Activated CD4-positive, alpha-beta T cell treated with anti-CD3 and anti-CD28 coated beads, Interleukin-2, amount 10 ng/mL, durations not matched to agents 7 days and 5 days (primary cell): ENCODE measurements around the gene AKT1. TPM values are rescaled to one million over a fixed set of nuclear protein-coding genes. Genes with fewer than 3 reads are reported as not detected.

ENCODE experiments used
- CTCF ChIA-PET: fragments of 350-600 bp; sonication (Branson Sonifier 250); formaldehyde crosslinking; loops from one replicate; lab custom pipeline; 2021; ENCODE audit warnings: antibody characterized with exemption; lab: Charles Lee
- POLR2A ChIA-PET: fragments of 350-600 bp; sonication (Branson Sonifier 250); formaldehyde crosslinking; loops from one replicate; lab custom pipeline; 2021; ENCODE audit warnings: antibody characterized with exemption; lab: Charles Lee
- DNase-seq: peaks from one replicate; pipeline ENCODE4 v3.0.0-alpha.2; 2020
- H3K27ac Mint-ChIP-seq: one replicate; pipeline ENCODE4 v1.8.0; 2021; ENCODE audit warnings: mild to moderate bottlenecking, moderate library complexity, mixed read lengths
- H3K27me3 Mint-ChIP-seq: one replicate; pipeline ENCODE4 v1.8.0; 2021; ENCODE audit warnings: mixed read lengths
- H3K36me3 Mint-ChIP-seq: one replicate; pipeline ENCODE4 v1.8.0; 2021; ENCODE audit warnings: low read depth, mixed read lengths
- H3K4me1 Mint-ChIP-seq: one replicate; pipeline ENCODE4 v1.8.0; 2021; ENCODE audit warnings: mixed read lengths
- H3K4me3 Mint-ChIP-seq: one replicate; pipeline ENCODE4 v1.8.0; 2021; ENCODE audit warnings: mild to moderate bottlenecking, moderate library complexity, mixed read lengths
- H3K9me3 Mint-ChIP-seq: one replicate; pipeline ENCODE4 v1.8.0; 2021; ENCODE audit warnings: mixed read lengths
- total RNA-seq, 2 experiments: library from RNA; stranded (reverse); gene quantifications; one replicate each; pipeline ENCODE4 v1.2.3, GENCODE V29; 2021

AKT1 gene
- total RNA-seq, 2 experiments from 2014 or later: 159 to 166 TPM

DNA sequence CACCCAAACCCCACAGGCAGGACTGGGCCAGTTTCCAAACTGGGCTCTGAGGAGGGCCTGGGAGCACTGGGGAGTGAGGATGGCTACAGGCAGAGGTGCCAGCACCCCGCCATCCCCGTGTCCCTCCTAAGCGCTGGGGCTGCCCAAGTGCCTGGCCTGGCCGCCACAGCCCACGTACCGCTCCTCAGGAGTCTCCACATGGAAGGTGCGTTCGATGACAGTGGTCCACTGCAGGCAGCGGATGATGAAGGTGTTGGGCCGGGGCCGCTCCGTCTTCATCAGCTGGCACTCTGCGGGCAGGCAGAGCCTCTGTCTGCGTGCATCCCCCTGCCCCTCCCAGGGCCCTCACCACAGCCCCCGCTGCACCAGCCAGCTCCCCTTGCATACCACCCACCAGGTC lies 19.1 kb downstream of the AKT1 start:
- no peaks in the 10 kb centered on the region for H3K9me3 Mint-ChIP-seq
- POLR2A ChIA-PET: no interaction called here
- H3K4me1 Mint-ChIP-seq: no peaks in the 10 kb centered on the region
- H3K27me3 Mint-ChIP-seq: no peaks in the 10 kb centered on the region
- H3K27ac Mint-ChIP-seq: no peak overlapping the region
- CTCF ChIA-PET: interaction anchor here (1.1 kb wide), 1 partner anchor 50 kb away, joined by 3 read pairs; no protein-coding TSS in a partner anchor
- peaks cover 27% of the 10 kb centered on the region for H3K36me3 Mint-ChIP-seq
- DNase-seq: no peak
- no peak overlapping the region for H3K4me3 Mint-ChIP-seq

DNA sequence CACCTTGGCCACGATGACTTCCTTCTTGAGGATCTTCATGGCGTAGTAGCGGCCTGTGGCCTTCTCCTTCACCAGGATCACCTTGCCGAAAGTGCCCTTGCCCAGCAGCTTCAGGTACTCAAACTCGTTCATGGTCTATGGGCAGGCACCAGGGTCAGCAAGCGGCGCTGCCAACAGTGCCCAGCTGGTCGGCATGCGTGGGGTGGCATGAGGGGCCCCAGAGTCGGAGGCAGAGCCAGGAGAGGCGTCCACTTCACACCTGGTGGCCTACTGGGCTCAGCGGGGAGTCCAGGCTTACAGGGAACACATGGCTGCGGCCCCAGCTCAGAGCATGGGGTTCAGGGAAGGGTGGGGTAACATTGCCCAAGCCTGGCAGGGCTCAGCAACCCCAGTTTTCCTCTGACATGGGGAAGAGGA lies 20.5 kb downstream of the AKT1 start:
- Mint-ChIP-seq H3K4me1 (no peaks in the 10 kb centered on the region), H3K9me3 (no peaks in the 10 kb centered on the region), H3K27ac (no peak overlapping the region), H3K27me3 (no peaks in the 10 kb centered on the region), H3K36me3 (peaks cover 39% of the 10 kb centered on the region), H3K4me3 (no peak overlapping the region)
- ChIA-PET CTCF (no interaction called here), POLR2A (no interaction called here)
- no peak for DNase-seq

DNA sequence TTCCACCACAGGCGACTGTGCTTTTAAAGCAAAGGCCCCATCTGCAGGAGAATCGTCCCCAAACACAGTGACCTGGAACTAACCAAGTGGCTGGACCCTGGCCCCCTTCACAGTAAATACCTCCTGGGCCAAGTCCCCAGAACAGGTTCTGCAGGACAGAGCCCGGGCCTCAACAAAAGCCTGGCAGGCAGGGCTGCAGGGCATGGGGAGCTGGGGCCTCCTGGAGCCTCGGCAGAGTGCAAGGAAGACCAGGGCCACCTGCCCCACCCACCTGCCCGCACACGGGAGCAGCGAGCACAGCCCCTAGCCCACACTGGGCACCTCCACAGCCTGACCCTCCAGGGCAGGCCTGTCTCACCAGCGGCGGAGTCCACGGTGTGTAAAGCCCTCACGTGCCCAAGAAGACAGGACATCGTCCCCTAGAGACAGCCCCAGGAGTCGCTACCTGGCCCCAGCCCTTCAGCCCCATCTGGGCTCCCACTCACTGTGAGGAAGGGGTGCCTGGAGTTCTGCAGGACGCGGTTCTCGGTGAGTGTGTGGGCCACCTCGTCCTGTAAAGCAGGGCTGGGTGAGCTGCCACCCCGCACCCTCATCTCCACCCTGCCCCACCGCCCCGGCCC lies 21.0 kb downstream of the AKT1 start:
- H3K4me3 Mint-ChIP-seq: no peak overlapping the region
- peaks cover 44% of the 10 kb centered on the region for H3K36me3 Mint-ChIP-seq
- peaks cover 1% of the 10 kb centered on the region for H3K4me1 Mint-ChIP-seq
- ChIA-PET CTCF (no interaction called here), POLR2A (no interaction called here)
- H3K27me3 Mint-ChIP-seq: no peaks in the 10 kb centered on the region
- DNase-seq: no peak
- H3K27ac Mint-ChIP-seq: no peak overlapping the region
- no peaks in the 10 kb centered on the region for H3K9me3 Mint-ChIP-seq

DNA sequence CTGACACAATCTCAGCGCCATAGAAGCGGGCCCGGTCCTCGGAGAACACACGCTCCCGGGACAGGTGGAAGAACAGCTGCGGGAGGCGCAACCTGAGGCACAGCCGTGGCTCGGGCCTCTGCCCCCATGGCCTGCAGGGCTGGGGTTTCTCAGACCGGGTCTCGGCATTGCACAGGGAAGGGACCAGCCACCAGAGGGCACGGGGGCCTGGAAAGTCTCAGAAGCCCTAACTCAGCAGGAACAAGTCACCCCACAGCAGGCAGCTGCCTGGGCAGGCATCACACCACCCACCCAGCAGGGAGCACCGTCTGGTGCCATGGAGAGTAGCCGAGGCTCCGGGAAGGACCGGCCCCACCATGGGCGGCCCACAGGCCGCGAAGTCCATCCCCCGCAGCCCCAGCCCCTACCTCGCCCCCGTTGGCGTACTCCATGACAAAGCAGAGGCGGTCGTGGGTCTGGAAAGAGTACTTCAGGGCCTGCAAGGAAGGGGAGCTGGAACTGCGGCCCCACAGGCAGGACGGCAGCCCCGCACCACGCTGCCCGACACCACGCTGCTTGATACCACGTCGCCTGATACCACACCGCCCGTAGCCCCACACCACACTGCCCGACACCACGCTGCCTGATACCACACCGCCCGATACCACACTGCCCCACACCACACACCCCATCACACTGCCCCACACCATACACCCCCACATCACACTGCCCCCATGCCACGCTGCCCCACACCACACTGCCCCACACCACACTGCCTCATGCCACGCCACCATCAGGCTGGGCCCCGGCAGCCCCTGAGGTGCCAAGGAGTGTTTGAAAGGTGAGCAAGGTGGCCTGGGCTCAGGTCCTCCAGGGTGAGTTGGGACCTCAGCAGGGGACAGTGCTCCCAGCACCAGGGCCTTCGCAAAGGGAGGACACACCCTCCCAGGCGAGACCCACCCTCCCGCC lies 21.8 kb downstream of the AKT1 start:
- POLR2A ChIA-PET: no interaction called here
- CTCF ChIA-PET: interaction anchor here (1.3 kb wide), 1 partner anchor 11 kb away, joined by 4 read pairs; no protein-coding TSS in a partner anchor

DNA sequence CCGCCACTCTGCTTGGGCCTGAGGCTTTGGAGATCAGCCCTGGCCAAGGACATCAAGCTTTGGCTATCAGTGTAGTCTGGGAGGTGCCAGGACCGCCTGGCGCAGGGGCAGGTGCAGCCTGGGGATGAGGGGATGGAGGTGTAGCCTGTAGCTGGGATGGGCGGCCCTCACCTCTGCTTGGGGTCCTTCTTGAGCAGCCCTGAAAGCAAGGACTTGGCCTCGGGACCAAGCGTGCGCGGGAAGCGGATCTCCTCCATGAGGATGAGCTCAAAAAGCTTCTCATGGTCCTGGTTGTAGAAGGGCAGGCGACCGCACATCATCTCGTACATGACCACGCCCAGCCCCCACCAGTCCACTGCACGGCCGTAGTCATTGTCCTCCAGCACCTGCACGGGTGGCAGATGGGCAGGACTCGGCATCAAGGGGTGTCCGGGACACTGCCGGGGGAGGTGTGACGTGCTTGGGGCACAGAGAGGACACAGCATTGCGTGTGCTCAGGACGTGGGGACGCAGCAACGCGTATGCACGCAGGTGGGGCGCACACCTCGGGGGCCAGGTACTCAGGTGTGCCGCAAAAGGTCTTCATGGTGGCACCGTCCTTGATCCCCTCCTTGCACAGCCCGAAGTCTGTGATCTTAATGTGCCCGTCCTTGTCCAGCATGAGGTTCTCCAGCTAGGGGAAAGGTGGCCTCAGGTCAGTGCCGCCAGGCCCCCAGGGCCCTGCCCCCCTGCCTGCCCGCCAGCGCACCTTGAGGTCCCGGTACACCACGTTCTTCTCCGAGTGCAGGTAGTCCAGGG lies 22.6 kb downstream of the AKT1 start:
- Mint-ChIP-seq H3K9me3 (no peaks in the 10 kb centered on the region), H3K36me3 (peaks cover 47% of the 10 kb centered on the region), H3K27ac (no peak overlapping the region), H3K4me1 (peaks cover 13% of the 10 kb centered on the region), H3K27me3 (no peaks in the 10 kb centered on the region), H3K4me3 (no peak overlapping the region)
- DNase-seq: no peak
- ChIA-PET CTCF (interaction anchor here (0.7 to 3.1 kb wide), 3 partner anchors 10 to 53 kb away, joined by 3 to 13 read pairs (median 4); partner anchors contain the start of gene SIVA1), POLR2A (no interaction called here)

More for the DNA sequence above, 21.8 kb downstream of the AKT1 start:
- Mint-ChIP-seq H3K4me3 (no peak overlapping the region), H3K4me1 (peaks cover 5% of the 10 kb centered on the region), H3K9me3 (no peaks in the 10 kb centered on the region), H3K36me3 (peaks cover 44% of the 10 kb centered on the region), H3K27ac (no peak overlapping the region), H3K27me3 (no peaks in the 10 kb centered on the region)
- DNase-seq: no peak

DNA sequence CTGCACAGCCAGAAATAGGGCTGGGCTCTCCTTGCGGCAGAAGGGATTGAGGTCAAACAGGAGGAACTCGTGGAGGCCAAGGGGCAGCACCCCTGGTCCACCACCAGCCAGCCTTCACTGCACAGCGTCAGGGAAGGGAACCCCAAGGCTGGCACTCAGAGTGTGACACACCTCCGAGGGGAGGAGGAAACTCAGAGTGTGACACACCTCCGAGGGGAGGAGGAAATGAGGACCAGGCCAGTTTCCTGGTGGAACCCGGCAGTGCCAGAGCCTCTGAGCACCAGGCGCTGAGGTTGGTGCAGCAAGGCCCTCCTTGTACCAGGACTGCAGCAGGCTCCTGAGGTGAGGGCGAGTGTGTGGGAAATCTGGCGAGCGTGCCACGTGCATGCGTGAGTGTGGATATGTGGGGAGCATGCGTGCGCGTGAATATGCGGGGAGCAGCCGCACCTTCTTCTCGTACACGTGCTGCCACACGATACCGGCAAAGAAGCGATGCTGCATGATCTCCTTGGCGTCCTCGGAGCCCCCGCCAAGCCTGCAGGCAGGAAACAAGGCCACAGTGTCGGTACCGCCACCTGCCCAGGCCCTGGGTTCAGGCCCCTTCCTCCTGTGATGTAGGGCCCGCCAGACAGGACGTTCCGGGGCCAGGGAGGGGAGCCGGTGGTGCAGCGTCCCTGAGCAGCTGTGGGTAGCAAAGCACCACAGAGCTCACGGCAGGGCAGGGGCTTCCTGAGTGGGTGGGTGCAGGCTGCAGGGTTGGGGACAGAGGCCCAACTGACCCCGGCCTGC lies 23.4 kb downstream of the AKT1 start:
- no peak for DNase-seq
- H3K4me3 Mint-ChIP-seq: no peak overlapping the region
- no peaks in the 10 kb centered on the region for H3K9me3 Mint-ChIP-seq
- H3K4me1 Mint-ChIP-seq: peaks cover 13% of the 10 kb centered on the region
- H3K36me3 Mint-ChIP-seq: peaks cover 45% of the 10 kb centered on the region
- POLR2A ChIA-PET: no interaction called here
- CTCF ChIA-PET: interaction anchor here (0.7 to 3.1 kb wide), 4 partner anchors 9 to 54 kb away, joined by 3 to 13 read pairs (median 4); partner anchors contain the start of gene SIVA1
- H3K27me3 Mint-ChIP-seq: no peaks in the 10 kb centered on the region
- H3K27ac Mint-ChIP-seq: no peak overlapping the region

DNA sequence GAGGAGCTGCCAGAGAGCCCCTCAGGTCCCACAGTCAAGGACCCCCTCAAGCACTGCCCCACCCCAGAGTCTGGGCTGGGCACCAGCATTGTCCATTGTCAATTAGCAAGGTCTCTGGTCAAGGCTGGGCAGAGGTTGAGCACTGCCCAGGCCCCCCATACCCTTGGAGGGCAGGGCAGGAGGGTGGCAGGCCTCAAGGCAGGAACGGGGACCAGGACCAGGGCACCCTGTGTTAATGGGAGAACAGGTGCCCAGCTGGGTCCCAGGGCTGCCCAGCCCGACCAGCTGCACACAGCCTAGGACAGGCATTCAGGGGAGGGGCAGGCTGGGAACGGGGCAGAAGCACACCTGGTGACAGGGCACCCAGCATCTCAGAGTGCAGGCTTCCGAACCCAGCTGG lies 24.2 kb downstream of the AKT1 start:
- Mint-ChIP-seq H3K4me1 (peaks cover 13% of the 10 kb centered on the region), H3K36me3 (peaks cover 39% of the 10 kb centered on the region), H3K27ac (no peak overlapping the region), H3K4me3 (no peak overlapping the region), H3K27me3 (no peaks in the 10 kb centered on the region), H3K9me3 (no peaks in the 10 kb centered on the region)
- CTCF ChIA-PET: interaction anchor here (0.8 to 3.1 kb wide), 6 partner anchors 8 to 55 kb away, joined by 3 to 13 read pairs (median 4); partner anchors contain the start of gene SIVA1
- DNase-seq: no peak
- POLR2A ChIA-PET: no interaction called here

DNA sequence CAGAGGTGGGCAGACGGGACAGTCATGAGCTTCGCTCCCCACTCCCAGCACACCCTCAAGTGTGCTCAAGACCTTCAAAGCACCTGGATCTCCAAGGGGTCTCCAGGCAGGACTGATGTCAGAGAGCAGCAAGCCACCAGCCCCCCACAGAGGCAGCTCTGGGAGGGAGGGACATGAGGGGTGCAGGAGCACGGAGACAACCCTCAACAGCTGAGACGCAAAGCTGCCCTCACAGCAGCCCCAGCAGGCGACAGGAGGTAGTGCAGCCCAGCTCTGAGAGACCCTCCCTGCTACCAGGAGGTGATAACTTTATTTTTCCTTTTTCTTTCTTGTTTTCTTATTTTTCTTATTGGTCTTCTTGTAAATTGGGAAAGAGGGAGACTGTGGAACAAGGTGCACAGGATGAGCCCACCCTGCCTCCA lies 24.7 kb downstream of the AKT1 start:
- Mint-ChIP-seq H3K27ac (no peak overlapping the region), H3K4me1 (peaks cover 13% of the 10 kb centered on the region), H3K4me3 (no peak overlapping the region), H3K27me3 (no peaks in the 10 kb centered on the region), H3K36me3 (peaks cover 36% of the 10 kb centered on the region), H3K9me3 (no peaks in the 10 kb centered on the region)
- ChIA-PET CTCF (interaction anchor here (1.2 to 3.1 kb wide), 6 partner anchors 9 to 55 kb away, joined by 3 to 13 read pairs (median 4); partner anchors contain the start of gene SIVA1), POLR2A (no interaction called here)
- DNase-seq: no peak

DNA sequence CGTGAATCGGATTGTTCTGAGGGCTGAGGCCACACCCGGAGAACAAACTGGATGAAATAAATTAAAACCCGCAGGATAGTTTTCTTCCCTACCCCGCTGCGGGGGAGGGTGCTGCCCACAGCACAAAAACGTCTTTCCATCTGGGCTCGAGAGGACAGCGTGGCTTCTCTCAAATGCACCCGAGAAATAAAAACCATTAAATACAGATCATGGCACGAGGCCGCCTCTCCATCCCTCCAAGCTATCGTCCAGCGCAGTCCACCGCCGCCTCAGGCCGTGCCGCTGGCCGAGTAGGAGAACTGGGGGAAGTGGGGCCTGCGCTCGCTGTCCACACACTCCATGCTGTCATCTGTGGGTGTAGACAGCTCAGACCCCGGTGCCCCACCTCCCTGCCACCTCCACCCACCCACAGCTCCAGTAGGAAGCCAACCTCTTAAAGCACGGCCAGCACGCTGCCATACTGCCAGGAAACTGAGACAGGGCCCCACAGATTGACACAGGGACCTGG lies 25.4 kb downstream of the AKT1 start:
- ChIA-PET POLR2A (no interaction called here), CTCF (interaction anchor here (0.7 to 3.1 kb wide), 8 partner anchors 9 to 56 kb away, joined by 3 to 13 read pairs (median 4); partner anchors contain the start of gene SIVA1)
- Mint-ChIP-seq H3K36me3 (peaks cover 36% of the 10 kb centered on the region), H3K4me3 (no peak overlapping the region), H3K27me3 (no peaks in the 10 kb centered on the region), H3K9me3 (no peaks in the 10 kb centered on the region), H3K4me1 (peaks cover 13% of the 10 kb centered on the region), H3K27ac (no peak overlapping the region)
- DNase-seq: no peak

DNA sequence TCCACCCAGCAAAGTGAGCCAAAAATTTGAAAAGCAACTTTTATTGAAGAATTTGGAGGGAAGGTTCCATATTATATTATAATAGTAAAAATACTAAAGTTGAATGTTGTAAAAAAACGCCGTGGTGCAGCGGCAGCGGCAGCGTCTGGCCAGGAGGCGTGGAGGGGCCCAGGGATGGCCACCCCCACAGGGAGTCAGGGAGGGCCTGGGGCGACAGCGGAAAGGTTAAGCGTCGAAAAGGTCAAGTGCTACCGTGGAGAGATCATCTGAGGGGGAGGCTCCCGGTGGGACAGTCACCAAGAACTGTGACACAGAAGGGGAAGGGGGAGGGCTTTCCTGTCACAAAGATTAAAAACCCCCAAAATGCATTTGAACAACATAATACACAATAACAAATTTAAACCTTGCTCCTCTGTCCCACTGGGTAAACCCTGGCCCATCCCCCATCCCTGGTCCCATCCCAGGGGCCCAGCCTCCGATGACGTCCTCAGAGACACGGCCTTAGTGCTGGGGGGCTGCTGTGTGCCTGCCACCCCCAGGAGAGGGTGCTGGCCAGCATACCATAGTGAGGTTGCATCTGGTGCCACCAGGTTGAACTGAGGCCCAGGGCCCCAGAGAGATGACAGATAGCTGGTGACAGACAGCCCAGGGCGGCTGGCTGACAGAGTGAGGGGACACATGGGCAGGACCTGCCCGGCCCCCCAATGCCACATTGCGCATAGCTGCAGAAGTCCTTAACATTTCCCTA lies 26.1 kb downstream of the AKT1 start:
- POLR2A ChIA-PET: no interaction called here
- peak overlapping the region; percentile 50 for H3K27ac Mint-ChIP-seq
- no peak for DNase-seq
- peaks cover 36% of the 10 kb centered on the region for H3K36me3 Mint-ChIP-seq
- no peak overlapping the region for H3K4me3 Mint-ChIP-seq
- CTCF ChIA-PET: interaction anchor here (0.7 to 1.9 kb wide), 13 partner anchors 11 to 107 kb away, joined by 3 to 26 read pairs (median 7); partner anchors contain the start of genes SIVA1 and ZBTB42
- H3K4me1 Mint-ChIP-seq: peaks cover 13% of the 10 kb centered on the region
- no peaks in the 10 kb centered on the region for H3K27me3 Mint-ChIP-seq
- no peaks in the 10 kb centered on the region for H3K9me3 Mint-ChIP-seq
